ENCODE data around the gene BOD1L1.
A peak's percentile ranks its signal among the peaks of the same experiment; 100 is the strongest.

The BOD1L1 gene

GRCh38 chr4:13618212-13618806 is 9.2 kb downstream of the BOD1L1 start:
- no peak for DNase-seq (ENCODE audit: low read depth)

GRCh38 chr4:13617801-13618200 is 9.7 kb downstream of the BOD1L1 start:
- DNase-seq (ENCODE audit: low read depth): no peak

GRCh38 chr4:13616597-13616996 is 10.9 kb downstream of the BOD1L1 start:
- DNase-seq (ENCODE audit: low read depth): no peak

GRCh38 chr4:13615161-13615560 is 12.4 kb downstream of the BOD1L1 start:
- no peak for DNase-seq (ENCODE audit: low read depth)

GRCh38 chr4:13612569-13612968 is 15.0 kb downstream of the BOD1L1 start:
- DNase-seq (ENCODE audit: low read depth): peak; percentile 52

- peak; percentile 58 for DNase-seq (ENCODE audit: low read depth)
Measured at GRCh38 chr4:13611283-13611842, 16.2 kb downstream of the BOD1L1 start.

GRCh38 chr4:13605330-13605729 is 22.2 kb downstream of the BOD1L1 start:
- no peak for DNase-seq (ENCODE audit: low read depth)

GRCh38 chr4:13601848-13602247 is 25.7 kb downstream of the BOD1L1 start:
- DNase-seq (ENCODE audit: low read depth): no peak

- DNase-seq (ENCODE audit: low read depth): no peak
Measured at GRCh38 chr4:13601048-13601447, 26.5 kb downstream of the BOD1L1 start.

GRCh38 chr4:13599159-13599558 is 28.4 kb downstream of the BOD1L1 start:
- DNase-seq (ENCODE audit: low read depth): no peak

- DNase-seq (ENCODE audit: low read depth): peak; percentile 16
Measured at GRCh38 chr4:13597604-13598003, 29.9 kb downstream of the BOD1L1 start.

- DNase-seq (ENCODE audit: low read depth): peak; percentile 28
Measured at GRCh38 chr4:13597141-13597540, 30.4 kb downstream of the BOD1L1 start.

GRCh38 chr4:13592220-13592619 is 35.3 kb downstream of the BOD1L1 start:
- no peak for DNase-seq (ENCODE audit: low read depth)

GRCh38 chr4:13590766-13591165 is 36.8 kb downstream of the BOD1L1 start:
- no peak for DNase-seq (ENCODE audit: low read depth)

- DNase-seq (ENCODE audit: low read depth): no peak
Measured at GRCh38 chr4:13588954-13589353, 38.6 kb downstream of the BOD1L1 start.

GRCh38 chr4:13584481-13584880 is 43.0 kb downstream of the BOD1L1 start:
- no peak for DNase-seq (ENCODE audit: low read depth)

- DNase-seq (ENCODE audit: low read depth): no peak
Measured at GRCh38 chr4:13580036-13580435, 47.5 kb downstream of the BOD1L1 start.

- no peak for DNase-seq (ENCODE audit: low read depth)
Measured at GRCh38 chr4:13577660-13578059, 49.9 kb downstream of the BOD1L1 start.

- DNase-seq (ENCODE audit: low read depth): no peak
Measured at GRCh38 chr4:13570916-13571315, 56.6 kb downstream of the BOD1L1 start.

- DNase-seq (ENCODE audit: low read depth): no peak
Measured at GRCh38 chr4:13567125-13567524, 60.4 kb downstream of the BOD1L1 start.

GRCh38 chr4:13562876-13563275 is 64.6 kb downstream of the BOD1L1 start:
- no peak for DNase-seq (ENCODE audit: low read depth)

GRCh38 chr4:13561673-13562072 is 65.9 kb downstream of the BOD1L1 start:
- DNase-seq (ENCODE audit: low read depth): no peak

GRCh38 chr4:13560111-13560510 is 67.4 kb downstream of the BOD1L1 start:
- DNase-seq (ENCODE audit: low read depth): peak; percentile 32

- peak; percentile 91 for DNase-seq (ENCODE audit: low read depth)
Measured at GRCh38 chr4:13559413-13559812, 68.1 kb downstream of the BOD1L1 start.

Measured in amniotic epithelial cell (primary cell).